ENCODE results near the gene CCDC39. TPM values are rescaled to one million over a fixed set of nuclear protein-coding genes. Genes with fewer than 3 reads are reported as not detected.
"Not testable (repeated sequence)": the region's sequence is repeated elsewhere in the genome, so short reads cannot be mapped to it uniquely, and the experiment has no call there.

Gene CCDC39
- polyA plus RNA-seq, 3 donors = not detected

DNA sequence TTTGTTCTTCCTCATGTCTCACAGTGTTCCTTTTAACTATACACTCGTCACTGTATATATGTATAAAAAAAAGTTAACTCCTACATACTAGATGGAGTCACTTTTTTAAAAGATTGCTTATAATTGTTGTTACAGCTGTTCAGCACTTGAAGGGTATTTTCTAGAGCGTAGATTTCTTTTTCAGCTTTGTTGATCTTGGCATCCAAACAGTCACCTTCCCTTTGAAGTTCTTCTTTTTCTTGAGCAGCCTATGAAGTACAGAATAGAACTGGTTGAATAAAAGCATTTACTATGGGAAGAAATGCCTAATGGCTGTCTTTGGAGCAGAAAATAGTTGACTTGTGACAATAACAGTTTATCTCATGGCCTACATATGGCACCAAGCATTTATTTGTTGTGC lies 59.6 kb downstream of the CCDC39 start:
- H3K27me3 ChIP-seq (ENCODE audit: control insufficient read depth in 2 of 2, insufficient read depth in 2 of 2, low read length in 2 of 2) = no peaks in the 10 kb centered on the region
- no peak overlapping the region for H3K4me2 ChIP-seq (replicated peaks; ENCODE audit: extremely low read depth, low read length, poor library complexity, severe bottlenecking)
- H3K9me3 ChIP-seq (replicated peaks in 1 of 2; ENCODE audit: control insufficient read depth in 1 of 2, insufficient read depth in 1 of 2, low read length in 2 of 2) = no peaks in the 10 kb centered on the region
- no peak overlapping the region for H3K27ac Mint-ChIP-seq
- no peaks in the 10 kb centered on the region for H3K79me2 ChIP-seq (ENCODE audit: insufficient read depth, low read length)
- H3K36me3 Mint-ChIP-seq = peaks cover 21 to 24% of the 10 kb centered on the region in 2 donors
- no peak overlapping the region for H3K4me3 Mint-ChIP-seq
- intact Hi-C loops (cut with micrococcal nuclease) = no loop called here
- DNase-seq = no peak
- H3K27me3 Mint-ChIP-seq (ENCODE audit: low read depth in 3 of 3) = no peaks in the 10 kb centered on the region
- WGBS (ENCODE audit: insufficient coverage) = no CpG with 5 or more reads among the region's 2 CpGs
- no peak overlapping the region for H3K9ac ChIP-seq (ENCODE audit: insufficient read depth, low read length, poor library complexity, severe bottlenecking)
- H2AFZ ChIP-seq (ENCODE audit: insufficient read depth, low read depth, low read length, poor library complexity, severe bottlenecking) = no peak overlapping the region
- no peak overlapping the region for H3K4me3 ChIP-seq (replicated peaks in 1 of 3; ENCODE audit: low read depth in 2 of 3, low read length in 3 of 3)
- H4K20me1 ChIP-seq (ENCODE audit: insufficient read depth, low read length) = no peaks in the 10 kb centered on the region
- no peak overlapping the region for H3K27ac ChIP-seq (ENCODE audit: low read depth in 1 of 2, low read length in 2 of 2)
- no peaks in the 10 kb centered on the region for H3K4me1 Mint-ChIP-seq
- peaks cover 0 to 6% of the 10 kb centered on the region in 2 donors for H3K36me3 ChIP-seq (replicated peaks in 1 of 2; ENCODE audit: control insufficient read depth in 1 of 2, insufficient read depth in 2 of 2, low read length in 2 of 2)
- TF ChIP-seq, protein P1, sequence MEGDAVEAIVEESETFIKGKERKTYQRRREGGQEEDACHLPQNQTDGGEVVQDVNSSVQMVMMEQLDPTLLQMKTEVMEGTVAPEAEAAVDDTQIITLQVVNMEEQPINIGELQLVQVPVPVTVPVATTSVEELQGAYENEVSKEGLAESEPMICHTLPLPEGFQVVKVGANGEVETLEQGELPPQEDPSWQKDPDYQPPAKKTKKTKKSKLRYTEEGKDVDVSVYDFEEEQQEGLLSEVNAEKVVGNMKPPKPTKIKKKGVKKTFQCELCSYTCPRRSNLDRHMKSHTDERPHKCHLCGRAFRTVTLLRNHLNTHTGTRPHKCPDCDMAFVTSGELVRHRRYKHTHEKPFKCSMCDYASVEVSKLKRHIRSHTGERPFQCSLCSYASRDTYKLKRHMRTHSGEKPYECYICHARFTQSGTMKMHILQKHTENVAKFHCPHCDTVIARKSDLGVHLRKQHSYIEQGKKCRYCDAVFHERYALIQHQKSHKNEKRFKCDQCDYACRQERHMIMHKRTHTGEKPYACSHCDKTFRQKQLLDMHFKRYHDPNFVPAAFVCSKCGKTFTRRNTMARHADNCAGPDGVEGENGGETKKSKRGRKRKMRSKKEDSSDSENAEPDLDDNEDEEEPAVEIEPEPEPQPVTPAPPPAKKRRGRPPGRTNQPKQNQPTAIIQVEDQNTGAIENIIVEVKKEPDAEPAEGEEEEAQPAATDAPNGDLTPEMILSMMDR (IDR thresholded peaks at IDR 0.05) = no peak
- peaks cover 0 to 12% (median 5%) of the 10 kb centered on the region in 7 donors for H3K9me3 Mint-ChIP-seq
- no peaks in the 10 kb centered on the region for H3K4me1 ChIP-seq (ENCODE audit: control insufficient read depth in 1 of 2, insufficient read depth in 2 of 2, low read length in 2 of 2)

DNA sequence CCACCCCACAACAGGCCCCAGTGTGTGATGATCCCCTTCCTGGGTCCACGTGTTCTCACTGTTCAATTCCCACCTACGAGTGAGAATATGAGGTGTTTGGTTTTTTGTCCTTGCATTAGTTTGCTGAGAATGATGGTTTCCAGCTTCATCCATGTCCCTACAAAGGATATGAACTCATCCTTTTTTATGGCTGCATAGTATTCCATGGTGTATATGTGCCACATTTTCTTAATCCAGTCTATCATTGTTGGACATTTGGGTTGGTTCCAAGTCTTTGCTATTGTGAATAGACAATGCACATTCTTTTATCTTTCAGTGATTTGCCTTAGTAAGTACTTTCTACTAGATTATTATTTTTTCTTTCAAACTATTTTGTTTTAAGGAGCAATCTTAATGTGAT lies 60.7 kb downstream of the CCDC39 start:
- Mint-ChIP-seq H3K36me3 (peaks cover 13 to 17% of the 10 kb centered on the region in 2 donors), H3K9me3 (peaks cover 0 to 12% (median 5%) of the 10 kb centered on the region in 7 donors)
- H3K4me1 Mint-ChIP-seq; H3K27ac Mint-ChIP-seq; H3K9ac ChIP-seq (ENCODE audit: insufficient read depth, low read length, poor library complexity, severe bottlenecking); H3K4me3 ChIP-seq (replicated peaks in 1 of 3; ENCODE audit: low read depth in 2 of 3, low read length in 3 of 3); DNase-seq; H2AFZ ChIP-seq (ENCODE audit: insufficient read depth, low read depth, low read length, poor library complexity, severe bottlenecking); H3K9me3 ChIP-seq (replicated peaks in 1 of 2; ENCODE audit: control insufficient read depth in 1 of 2, insufficient read depth in 1 of 2, low read length in 2 of 2); H3K4me2 ChIP-seq (replicated peaks; ENCODE audit: extremely low read depth, low read length, poor library complexity, severe bottlenecking); H3K27me3 Mint-ChIP-seq (ENCODE audit: low read depth in 3 of 3); H3K27me3 ChIP-seq (ENCODE audit: control insufficient read depth in 2 of 2, insufficient read depth in 2 of 2, low read length in 2 of 2); H4K20me1 ChIP-seq (ENCODE audit: insufficient read depth, low read length); H3K79me2 ChIP-seq (ENCODE audit: insufficient read depth, low read length); H3K27ac ChIP-seq (ENCODE audit: low read depth in 1 of 2, low read length in 2 of 2); H3K4me3 Mint-ChIP-seq; H3K4me1 ChIP-seq (ENCODE audit: control insufficient read depth in 1 of 2, insufficient read depth in 2 of 2, low read length in 2 of 2); intact Hi-C loops (cut with micrococcal nuclease): not testable (repeated sequence)
- H3K36me3 ChIP-seq (replicated peaks in 1 of 2; ENCODE audit: control insufficient read depth in 1 of 2, insufficient read depth in 2 of 2, low read length in 2 of 2) = peaks cover 0 to 15% of the 10 kb centered on the region in 2 donors
- no CpG with 5 or more reads among the region's 2 CpGs for WGBS (ENCODE audit: insufficient coverage)

Measured in CD14-positive monocyte (primary cell).